Posterior cingulate gyrus (tissue), 11 donors: ENCODE data around the gene ARF6.
A peak's percentile ranks its signal among the peaks of the same experiment; 100 is the strongest.

Source experiments
- DNase-seq, 10 donors: peaks; one replicate each; pipeline versions ENCODE4 v3.0.0 to v3.0.0-alpha.2; 2020 to 2021; ENCODE audit warnings: mixed read lengths in 3 of 10
- intact Hi-C: fragments of 100-400 bp; cut with DNase I; formaldehyde crosslinking; loops from one replicate; pipeline ENCODE4 v1.15.1; 2023

The ARF6 gene

GRCh38 chr14:49892636-49893308 lies at the start of gene ARF6:
Gene ARF6 (plus strand): TSS chr14:49893082. CDS start chr14:49893737, 655 bp downstream.
- peak; percentile 96 to 99 (median 98) for DNase-seq
- intact Hi-C loops, result loop anchor here (1.0 to 2.0 kb wide), 3 partner anchors 24 to 224 kb away; partner anchors contain the start of gene VCPKMT

GRCh38 chr14:49849213-49849847 lies 43.6 kb upstream of the ARF6 start:
- intact Hi-C loops, result no loop called here
- DNase-seq, result no peak

- intact Hi-C loops, result loop anchor here (1.0 to 5.0 kb wide), 4 partner anchors 22 to 253 kb away; partner anchors contain the start of gene KLHDC1
- DNase-seq, result no peak
These were observed 41.1 kb upstream of the ARF6 start for GRCh38 chr14:49851813-49852212.

- intact Hi-C loops, result loop anchor here (1.0 to 5.0 kb wide), 4 partner anchors 22 to 252 kb away; partner anchors contain the start of gene KLHDC1
- peak; percentile 70 to 97 (median 88) for DNase-seq
These were observed 40.4 kb upstream of the ARF6 start, which contains the start of gene NEMF for GRCh38 chr14:49852301-49853157. Gene NEMF (minus strand): TSS chr14:49852788. CDS start chr14:49852753, 35 bp downstream.

GRCh38 chr14:49853158-49853477 lies 39.8 kb upstream of the ARF6 start:
- no peak for DNase-seq
- intact Hi-C loops, result loop anchor here (2.0 to 5.0 kb wide), 2 partner anchors 161 to 252 kb away; partner anchors contain the start of gene KLHDC1

- DNase-seq, result peak; percentile 33 to 94 (median 60)
- intact Hi-C loops, result loop anchor here (2.0 to 5.0 kb wide), 2 partner anchors 161 to 251 kb away; partner anchors contain the start of gene KLHDC1
These were observed 39.1 kb upstream of the ARF6 start for GRCh38 chr14:49853572-49854375.

- no peak for DNase-seq
- intact Hi-C loops, result no loop called here
These were observed 35.4 kb upstream of the ARF6 start for GRCh38 chr14:49857427-49858003.

- intact Hi-C loops, result no loop called here
- DNase-seq, result no peak
These were observed 34.5 kb upstream of the ARF6 start for GRCh38 chr14:49858383-49858782.

- intact Hi-C loops, result loop anchor here (5.0 kb wide), 2 partner anchors 239 to 371 kb away; partner anchors contain the start of genes MGAT2, RPL36AL and SOS2
- no peak for DNase-seq
These were observed 31.7 kb upstream of the ARF6 start for GRCh38 chr14:49860988-49861698.

- intact Hi-C loops, result loop anchor here (5.0 kb wide), 2 partner anchors 239 to 371 kb away; partner anchors contain the start of genes MGAT2, RPL36AL and SOS2
- DNase-seq, result peak in 5 of 10 donors; percentile 20 to 48 (median 31)
These were observed 31.2 kb upstream of the ARF6 start for GRCh38 chr14:49861699-49862088.

GRCh38 chr14:49862089-49862673 lies 30.7 kb upstream of the ARF6 start:
- intact Hi-C loops, result loop anchor here (5.0 kb wide), 2 partner anchors 240 to 370 kb away; partner anchors contain the start of genes MGAT2, RPL36AL and SOS2
- DNase-seq, result peak; percentile 63 to 96 (median 78)

- no peak for DNase-seq
- intact Hi-C loops, result loop anchor here (5.0 kb wide), 2 partner anchors 241 to 369 kb away; partner anchors contain the start of genes MGAT2, RPL36AL and SOS2
These were observed 29.2 kb upstream of the ARF6 start for GRCh38 chr14:49863487-49864281.

GRCh38 chr14:49865431-49865859 lies 27.4 kb upstream of the ARF6 start:
- peak; percentile 39 to 94 (median 70) for DNase-seq
- intact Hi-C loops, result loop anchor here (1.0 to 5.0 kb wide), 2 partner anchors 28 to 242 kb away; partner anchors contain the start of gene ARF6

- DNase-seq, result peak; percentile 87 to 98 (median 94)
- intact Hi-C loops, result loop anchor here (1.0 to 5.0 kb wide), 3 partner anchors 24 to 249 kb away; partner anchors contain the start of gene VCPKMT
These were observed 24.8 kb upstream of the ARF6 start for GRCh38 chr14:49867831-49868719.

- intact Hi-C loops, result loop anchor here (1.0 to 5.0 kb wide), 3 partner anchors 24 to 248 kb away; partner anchors contain the start of gene VCPKMT
- DNase-seq, result no peak
These were observed 24.2 kb upstream of the ARF6 start for GRCh38 chr14:49868720-49869114.

- intact Hi-C loops, result no loop called here
- no peak for DNase-seq
These were observed 22.0 kb upstream of the ARF6 start for GRCh38 chr14:49870908-49871307.
